IMR-90 (cell line): ENCODE data around the gene CEACAM3.

ENCODE experiments used
- BHLHE40 ChIP-seq: fragments of 150-350 bp; IDR thresholded peaks from 2 replicates; pipeline ENCODE4 v1.6.1; 2016; ENCODE audit warnings: mild to moderate bottlenecking, low read depth, low read length
- CTCF ChIP-seq: conservative IDR thresholded peaks from 2 replicates; pipeline ENCODE4 v1.5.1; 2012; ENCODE audit warnings: mild to moderate bottlenecking, low read depth, low read length, improper control_type of control experiment
- FOS ChIP-seq: fragments of 150-350 bp; IDR thresholded peaks from 2 replicates; pipeline ENCODE4 v1.6.1; 2016; ENCODE audit warnings: low read depth, low read length
- MAZ ChIP-seq: IDR thresholded peaks from 2 replicates; pipeline ENCODE4 v1.6.1; 2012; ENCODE audit warnings: low read depth, mild to moderate bottlenecking, low read length, improper control_type of control experiment, moderate library complexity, borderline replicate concordance
- POLR2A ChIP-seq: IDR thresholded peaks from 2 replicates; pipeline ENCODE4 v1.6.1; 2012; ENCODE audit warnings: mild to moderate bottlenecking, low read depth, low read length
- RCOR1 ChIP-seq: IDR thresholded peaks from 2 replicates; pipeline ENCODE4 v1.6.1; 2012; ENCODE audit warnings: mild to moderate bottlenecking, low read length, improper control_type of control experiment; ENCODE audit not compliant: insufficient replicate concordance
- RFX5 ChIP-seq: IDR thresholded peaks from 2 replicates; pipeline ENCODE4 v1.8.0; 2012; ENCODE audit warnings: low read depth, mild to moderate bottlenecking, low read length, moderate library complexity
- USF2 ChIP-seq: fragments of 150-350 bp; IDR thresholded peaks from 2 replicates; pipeline ENCODE4 v1.6.1; 2017; ENCODE audit warnings: mild to moderate bottlenecking, antibody characterized with exemption, low read length, low read depth

GRCh38 chr19:41844601-41845000 is 48.2 kb downstream of the CEACAM3 start, which contains the start of gene LYPD4:
- TF ChIP-seq POLR2A (no peak), CTCF (no peak), MAZ (no peak), RFX5 (no peak), RCOR1 (no peak), BHLHE40 (no peak), USF2 (no peak), FOS (no peak)
